Measurements from ENCODE around the gene OPCML. TPM values are rescaled to one million over a fixed set of nuclear protein-coding genes. Genes with fewer than 3 reads are reported as not detected.

Gene OPCML
- total RNA-seq, 1 donor from 2014 or later: 0.61 TPM

- H3K4me1 Mint-ChIP-seq (ENCODE audit: low read depth, unreplicated experiment): peaks cover 4% of the 10 kb centered on the region
These were observed 129.8 kb downstream of the OPCML start for GRCh38 chr11:133402551-133402950.

GRCh38 chr11:133399855-133400625 is 132.3 kb downstream of the OPCML start:
- TF ChIP-seq CTCF (IDR thresholded peaks at IDR 0.05; ENCODE audit: partially characterized antibody, unreplicated experiment): no peak
- Mint-ChIP-seq H3K27ac (ENCODE audit: unreplicated experiment) (no peak overlapping the region), H3K27me3 (ENCODE audit: unreplicated experiment) (peaks cover 2% of the 10 kb centered on the region), H3K4me3 (ENCODE audit: unreplicated experiment) (no peak overlapping the region), H3K36me3 (ENCODE audit: unreplicated experiment) (peaks cover 3% of the 10 kb centered on the region), H3K9me3 (ENCODE audit: unreplicated experiment) (no peaks in the 10 kb centered on the region), H3K4me1 (ENCODE audit: low read depth, unreplicated experiment) (peaks cover 4% of the 10 kb centered on the region)
- DNase-seq: no peak

More at GRCh38 chr11:133402551-133402950, 129.8 kb downstream of the OPCML start:
- no peak overlapping the region for H3K4me3 Mint-ChIP-seq (ENCODE audit: unreplicated experiment)
- no peak overlapping the region for H3K27ac Mint-ChIP-seq (ENCODE audit: unreplicated experiment)
- no peaks in the 10 kb centered on the region for H3K9me3 Mint-ChIP-seq (ENCODE audit: unreplicated experiment)
- no peak for TF ChIP-seq CTCF (IDR thresholded peaks at IDR 0.05; ENCODE audit: partially characterized antibody, unreplicated experiment)
- peaks cover 3% of the 10 kb centered on the region for H3K36me3 Mint-ChIP-seq (ENCODE audit: unreplicated experiment)
- peaks cover 2% of the 10 kb centered on the region for H3K27me3 Mint-ChIP-seq (ENCODE audit: unreplicated experiment)
- no peak for DNase-seq

- Mint-ChIP-seq H3K36me3 (ENCODE audit: unreplicated experiment) (peaks cover 2% of the 10 kb centered on the region), H3K27me3 (ENCODE audit: unreplicated experiment) (peaks cover 2% of the 10 kb centered on the region), H3K9me3 (ENCODE audit: unreplicated experiment) (no peaks in the 10 kb centered on the region), H3K4me1 (ENCODE audit: low read depth, unreplicated experiment) (peaks cover 4% of the 10 kb centered on the region), H3K4me3 (ENCODE audit: unreplicated experiment) (no peak overlapping the region), H3K27ac (ENCODE audit: unreplicated experiment) (no peak overlapping the region)
- DNase-seq: no peak
- no peak for TF ChIP-seq CTCF (IDR thresholded peaks at IDR 0.05; ENCODE audit: partially characterized antibody, unreplicated experiment)
These were observed 133.0 kb downstream of the OPCML start for GRCh38 chr11:133399294-133399693.

GRCh38 chr11:133390803-133391202 is 141.5 kb downstream of the OPCML start:
- no peak for DNase-seq
- H3K9me3 Mint-ChIP-seq (ENCODE audit: unreplicated experiment): no peaks in the 10 kb centered on the region
- no peak for TF ChIP-seq CTCF (IDR thresholded peaks at IDR 0.05; ENCODE audit: partially characterized antibody, unreplicated experiment)
- no peaks in the 10 kb centered on the region for H3K36me3 Mint-ChIP-seq (ENCODE audit: unreplicated experiment)
- H3K27ac Mint-ChIP-seq (ENCODE audit: unreplicated experiment): no peak overlapping the region
- H3K4me3 Mint-ChIP-seq (ENCODE audit: unreplicated experiment): no peak overlapping the region
- peaks cover 6% of the 10 kb centered on the region for H3K4me1 Mint-ChIP-seq (ENCODE audit: low read depth, unreplicated experiment)
- H3K27me3 Mint-ChIP-seq (ENCODE audit: unreplicated experiment): no peaks in the 10 kb centered on the region

- Mint-ChIP-seq H3K36me3 (ENCODE audit: unreplicated experiment) (no peaks in the 10 kb centered on the region), H3K4me1 (ENCODE audit: low read depth, unreplicated experiment) (peaks cover 10% of the 10 kb centered on the region), H3K9me3 (ENCODE audit: unreplicated experiment) (peaks cover 1% of the 10 kb centered on the region), H3K4me3 (ENCODE audit: unreplicated experiment) (no peak overlapping the region), H3K27ac (ENCODE audit: unreplicated experiment) (no peak overlapping the region), H3K27me3 (ENCODE audit: unreplicated experiment) (no peaks in the 10 kb centered on the region)
- no peak for DNase-seq
- TF ChIP-seq CTCF (IDR thresholded peaks at IDR 0.05; ENCODE audit: partially characterized antibody, unreplicated experiment): no peak
These were observed 143.2 kb downstream of the OPCML start for GRCh38 chr11:133388975-133389568.
